HepG2 (cell line): ENCODE measurements around the gene IL32. TPM values are rescaled to one million over a fixed set of nuclear protein-coding genes. Genes with fewer than 3 reads are reported as not detected.

Experiments used
- ARID3A ChIP-seq: IDR thresholded peaks from 2 replicates; pipeline ENCODE4 v1.6.1; 2012; ENCODE audit warnings: low read depth, low read length, improper control_type of control experiment
- CBFB ChIP-seq: sonication (generic); formaldehyde crosslinking; IDR thresholded peaks from 2 replicates; pipeline ENCODE4 v1.4.0; 2020; ENCODE audit warnings: missing genetic modification reagents
- DMAP1 ChIP-seq: IDR thresholded peaks from 2 replicates; pipeline ENCODE4 v1.6.1; 2016
- HNRNPUL1 ChIP-seq: fragments of 200-400 bp; formaldehyde crosslinking; IDR thresholded peaks from 2 replicates; pipeline ENCODE4 v1.6.1; 2017; ENCODE audit warnings: low read depth, mild to moderate bottlenecking, low read length, moderate library complexity
- HOXA3 ChIP-seq: sonication (generic); formaldehyde crosslinking; IDR thresholded peaks from 2 replicates; pipeline ENCODE4 v1.5.0; 2020; ENCODE audit warnings: missing genetic modification reagents
- IKZF5 ChIP-seq: IDR thresholded peaks from 2 replicates; pipeline ENCODE4 v1.6.1; 2018; ENCODE audit warnings: missing genetic modification reagents, mild to moderate bottlenecking, missing compliant biosample characterization
- IRF2 ChIP-seq: IDR thresholded peaks from 2 replicates; pipeline ENCODE4 v1.6.1; 2018; ENCODE audit warnings: missing genetic modification reagents, missing compliant biosample characterization
- KAT7 ChIP-seq: IDR thresholded peaks from 2 replicates; pipeline ENCODE4 v1.6.1; 2018; ENCODE audit warnings: borderline replicate concordance, missing compliant biosample characterization
- KDM6A ChIP-seq: IDR thresholded peaks from 2 replicates; pipeline ENCODE4 v1.6.1; 2016; ENCODE audit warnings: low read depth
- MEIS1 ChIP-seq: sonication (generic); formaldehyde crosslinking; IDR thresholded peaks from 2 replicates; pipeline ENCODE4 v1.9.0; 2021; ENCODE audit warnings: mild to moderate bottlenecking, missing genetic modification reagents, moderate library complexity, borderline replicate concordance
- MLLT10 ChIP-seq: sonication (generic); formaldehyde crosslinking; IDR thresholded peaks from 2 replicates; pipeline ENCODE4 v1.4.0; 2020; ENCODE audit warnings: missing genetic modification reagents
- NBN ChIP-seq: fragments of 450-650 bp; conservative IDR thresholded peaks from 2 replicates; pipeline ENCODE4 v1.6.1; 2017
- RAD51 ChIP-seq: fragments of 450-650 bp; IDR thresholded peaks from 2 replicates; pipeline ENCODE4 v1.6.1; 2016; ENCODE audit warnings: borderline replicate concordance
- RBAK ChIP-seq: sonication (generic); formaldehyde crosslinking; IDR thresholded peaks from 2 replicates; pipeline ENCODE4 v1.5.1; 2020; ENCODE audit warnings: mild to moderate bottlenecking, missing genetic modification reagents
- SP4 ChIP-seq: sonication (generic); formaldehyde crosslinking; IDR thresholded peaks from 2 replicates; pipeline ENCODE4 v1.8.1; 2023; ENCODE audit warnings: mild to moderate bottlenecking, missing genetic modification reagents
- SRF ChIP-seq: IDR thresholded peaks from 2 replicates; pipeline ENCODE4 v1.6.1; 2011; ENCODE audit warnings: mild to moderate bottlenecking, low read depth, low read length, moderate library complexity
- ZBTB14 ChIP-seq: sonication (generic); formaldehyde crosslinking; IDR thresholded peaks from 2 replicates; pipeline ENCODE4 v1.4.0; 2020; ENCODE audit warnings: missing genetic modification reagents
- ZBTB4 ChIP-seq: sonication (generic); formaldehyde crosslinking; IDR thresholded peaks from 2 replicates; pipeline ENCODE4 v1.4.0; 2020; ENCODE audit warnings: missing genetic modification reagents, mild to moderate bottlenecking, borderline replicate concordance
- ZMYM4 ChIP-seq: sonication (generic); formaldehyde crosslinking; IDR thresholded peaks from 2 replicates; pipeline ENCODE4 v1.8.1; 2023; ENCODE audit warnings: mild to moderate bottlenecking, missing genetic modification reagents
- ZNF292 ChIP-seq: sonication (generic); formaldehyde crosslinking; IDR thresholded peaks from 2 replicates; pipeline ENCODE4 v1.8.1; 2022; ENCODE audit warnings: mild to moderate bottlenecking, low read depth, missing genetic modification reagents, borderline replicate concordance
- ZNF782 ChIP-seq: sonication (generic); formaldehyde crosslinking; IDR thresholded peaks from 2 replicates; pipeline ENCODE4 v1.4.0; 2020; ENCODE audit warnings: missing genetic modification reagents, mild to moderate bottlenecking, borderline replicate concordance
- ZNF883 ChIP-seq: sonication (generic); formaldehyde crosslinking; IDR thresholded peaks from 2 replicates; pipeline ENCODE4 v1.5.1; 2020; ENCODE audit warnings: mild to moderate bottlenecking, missing genetic modification reagents; ENCODE audit errors: not compliant biosample characterization
- ZSCAN21 ChIP-seq: sonication (generic); formaldehyde crosslinking; IDR thresholded peaks from 2 replicates; pipeline ENCODE4 v1.8.0; 2022; ENCODE audit warnings: mild to moderate bottlenecking, missing genetic modification reagents, moderate library complexity, borderline replicate concordance
- polyA plus RNA-seq, 8 experiments: library from polyadenylated mRNA; depleted of rRNA in 3 of 8; stranded (reverse) in 7 of 8; unstranded in 1 of 8; fragments of >200 nt; fragmentation: Illumina TruSeq in 4 of 8; extraction: Trizol in 4 of 8; gene quantifications; 2 replicates each; pipeline versions ENCODE4 v1.2.1 to v1.2.3, GENCODE V29; 2011 to 2016; ENCODE audit warnings: low read depth in 4 of 8, missing spikeins in 1 of 8, mixed read lengths in 1 of 8; ENCODE audit not compliant: insufficient read depth in 1 of 8
- total RNA-seq, 5 experiments: library from RNA; depleted of rRNA; stranded (reverse); fragments of >200 nt; fragmentation: Illumina TruSeq; extraction: Trizol; gene quantifications; 2 replicates each; pipeline ENCODE4 v1.2.3, GENCODE V29; 2016; ENCODE audit warnings: low read depth in 1 of 5

Gene IL32
- total and polyA plus RNA-seq, 2 of the 13 experiments (the other 11 are each of a cell fraction or from before 2014, with no cell fraction given): 115 to 165 TPM

- TF ChIP-seq ARID3A: peak; percentile 27; the same call in 1 of the 2 replicates
- TF ChIP-seq KDM6A (CRISPR knock-in tag): no peak
- peak; percentile 93 for TF ChIP-seq ZBTB14 (CRISPR knock-in tag)
- peak; percentile 60; the same call in 1 of the 2 replicates for TF ChIP-seq KAT7 (CRISPR knock-in tag)
- TF ChIP-seq NBN: no peak
- TF ChIP-seq MLLT10: no peak
- TF ChIP-seq SRF: peak; percentile 63; the same call in 1 of the 2 replicates
- peak; percentile 64 for TF ChIP-seq ZMYM4 (CRISPR knock-in tag)
- peak; percentile 79; the same call in 1 of the 2 replicates for TF ChIP-seq MEIS1
- TF ChIP-seq ZNF883 (CRISPR knock-in tag): peak; percentile 47
- no peak for TF ChIP-seq RBAK (CRISPR knock-in tag)
- TF ChIP-seq IKZF5 (CRISPR knock-in tag): peak; percentile 80
- peak; percentile 81 for TF ChIP-seq HOXA3 (CRISPR knock-in tag)
- TF ChIP-seq SP4 (CRISPR knock-in tag): peak; percentile 66; the same call in 1 of the 2 replicates
- TF ChIP-seq IRF2 (CRISPR knock-in tag): peak; percentile 94
- TF ChIP-seq DMAP1 (CRISPR knock-in tag): peak; percentile 72
- no peak for TF ChIP-seq RAD51
- no peak for TF ChIP-seq ZBTB4 (CRISPR knock-in tag)
- TF ChIP-seq ZNF782 (CRISPR knock-in tag): no peak
- TF ChIP-seq CBFB: peak; percentile 67; the same call in 1 of the 2 replicates
- TF ChIP-seq ZSCAN21 (CRISPR knock-in tag): peak; percentile 58; the same call in 1 of the 2 replicates
- TF ChIP-seq HNRNPUL1: no peak
- peak; percentile 21; the same call in 1 of the 2 replicates for TF ChIP-seq ZNF292
Observed at GRCh38 chr16:3112058-3112880, 46.8 kb downstream of the IL32 start, which contains the start of gene ZNF205 (continued).
